GM23338 (cell line): ENCODE results near the gene PLEKHB1. TPM values are rescaled to one million over a fixed set of nuclear protein-coding genes. Genes with fewer than 3 reads are reported as not detected.

Experiments
- ATAC-seq: fragments of 200-7000 bp; cut with Tn5 transposase; 3 replicates; pipeline ENCODE4 v1.9.1; 2020
- DNase-seq: peaks from one replicate; pipeline ENCODE4 v3.0.0-alpha.2; 2015; ENCODE audit warnings: low spot score
- H2AFZ ChIP-seq: fragments of 200-600 bp; sonication (generic); 2 replicates; pipeline ENCODE4 v1.8.0; 2016; ENCODE audit warnings: antibody characterized with exemption, mild to moderate bottlenecking, moderate library complexity
- H3F3A ChIP-seq: fragments of 200-600 bp; sonication (generic); replicated peaks from 2 replicates; pipeline ENCODE4 v1.8.0; 2017; ENCODE audit warnings: antibody characterized with exemption, mixed run types, low read depth
- H3K27ac ChIP-seq: fragments of 200-600 bp; sonication (generic); 2 replicates; pipeline ENCODE4 v1.6.1; 2016; ENCODE audit warnings: low read depth
- H3K27me3 ChIP-seq: fragments of 200-600 bp; sonication (generic); 2 replicates; pipeline ENCODE4 v1.8.0; 2016; ENCODE audit warnings: mild to moderate bottlenecking, mixed run types, moderate library complexity; ENCODE audit not compliant: insufficient read depth
- H3K36me3 ChIP-seq: fragments of 200-600 bp; sonication (generic); 2 replicates; pipeline ENCODE4 v1.8.0; 2016; ENCODE audit warnings: mild to moderate bottlenecking; ENCODE audit not compliant: insufficient read depth
- H3K4me1 ChIP-seq: fragments of 200-600 bp; sonication (generic); 2 replicates; pipeline ENCODE4 v1.8.0; 2016; ENCODE audit warnings: mild to moderate bottlenecking, moderate library complexity; ENCODE audit not compliant: insufficient read depth
- H3K4me2 ChIP-seq: fragments of 200-600 bp; sonication (generic); 2 replicates; pipeline ENCODE4 v1.7.1; 2017; ENCODE audit warnings: mixed run types
- H3K4me3 ChIP-seq: fragments of 200-600 bp; sonication (generic); 2 replicates; pipeline ENCODE4 v1.6.1; 2016; ENCODE audit warnings: mixed run types
- H3K79me2 ChIP-seq: fragments of 200-600 bp; sonication (generic); replicated peaks from 2 replicates; pipeline ENCODE4 v1.8.0; 2017; ENCODE audit warnings: mild to moderate bottlenecking; ENCODE audit not compliant: insufficient read depth
- H3K9me2 ChIP-seq: fragments of 200-600 bp; sonication (generic); 2 replicates; pipeline ENCODE4 v1.8.0; 2017; ENCODE audit not compliant: insufficient read depth
- H4K20me1 ChIP-seq: fragments of 200-600 bp; sonication (generic); replicated peaks from 2 replicates; pipeline ENCODE4 v1.8.0; 2017; ENCODE audit warnings: mild to moderate bottlenecking; ENCODE audit not compliant: insufficient read depth
- H3K27ac Mint-ChIP-seq: 2 replicates; pipeline ENCODE4 v1.8.0; 2020; ENCODE audit warnings: inconsistent platforms, mild to moderate bottlenecking, moderate library complexity, mixed read lengths
- H3K27me3 Mint-ChIP-seq: 3 replicates; pipeline ENCODE4 v1.8.0; 2022; ENCODE audit warnings: low read depth, mild to moderate bottlenecking, moderate library complexity, mixed read lengths, inconsistent platforms; ENCODE audit not compliant: insufficient read depth, poor library complexity
- H3K36me3 Mint-ChIP-seq: 3 replicates; pipeline ENCODE4 v1.8.0; 2021; ENCODE audit warnings: low read depth, mild to moderate bottlenecking, inconsistent platforms, moderate library complexity, mixed read lengths
- H3K4me1 Mint-ChIP-seq: 3 replicates; pipeline ENCODE4 v1.8.0; 2020; ENCODE audit warnings: mild to moderate bottlenecking, inconsistent platforms, mixed read lengths
- H3K4me3 Mint-ChIP-seq: 3 replicates; pipeline ENCODE4 v1.8.0; 2021; ENCODE audit warnings: moderate library complexity, mild to moderate bottlenecking, inconsistent platforms, mixed read lengths
- H3K9me3 Mint-ChIP-seq: 3 replicates; pipeline ENCODE4 v1.8.0; 2020; ENCODE audit warnings: moderate library complexity, mild to moderate bottlenecking, inconsistent platforms, mixed read lengths
- CTCF ChIP-seq, 2 experiments: fragments of 200-600 bp in 1 of 2; sonication (generic) in 1 of 2; conservative IDR thresholded peaks; 2 replicates each; pipeline versions ENCODE4 v1.5.1 to v1.6.1; 2016 to 2017; ENCODE audit warnings: antibody characterized with exemption in 2 of 2, low read depth in 2 of 2, mild to moderate bottlenecking in 2 of 2, moderate library complexity in 1 of 2
- ETS1 ChIP-seq: IDR thresholded peaks from 2 replicates; pipeline ENCODE4 v1.6.1; 2016; ENCODE audit warnings: antibody characterized with exemption
- POLR2AphosphoS5 ChIP-seq: IDR thresholded peaks from 2 replicates; pipeline ENCODE4 v1.6.1; 2016; ENCODE audit warnings: antibody characterized with exemption, low read depth
- REST ChIP-seq: IDR thresholded peaks from one replicate; pipeline ENCODE4 v1.6.1; 2018; ENCODE audit warnings: antibody characterized with exemption; ENCODE audit not compliant: unreplicated experiment
- STAT1 ChIP-seq: IDR thresholded peaks from one replicate; pipeline ENCODE4 v1.6.1; 2016; ENCODE audit warnings: antibody characterized with exemption; ENCODE audit not compliant: unreplicated experiment
- ZNF331 ChIP-seq: fragments of 250-450 bp; sonication (Bioruptor Pico); IDR thresholded peaks from 2 replicates; pipeline ENCODE4 v1.5.0; 2020; ENCODE audit warnings: low read depth, mild to moderate bottlenecking, moderate library complexity
- long read RNA-seq: library from polyadenylated mRNA; unstranded; transcript quantifications from one replicate; pipeline ENCODE4 v2.0.0, GENCODE V29; 2020; ENCODE audit not compliant: unreplicated experiment
- polyA plus RNA-seq: library from polyadenylated mRNA; unstranded; fragments of >200 nt; fragmentation: Nextera tagmentation; extraction: Ambion mirVana; gene quantifications from 2 replicates; pipeline ENCODE4 v1.2.1, GENCODE V29; 2016
- total RNA-seq: library from RNA; depleted of rRNA; stranded (reverse); fragments of >200 nt; shearing (Covaris generic); gene quantifications from 2 replicates; pipeline ENCODE4 v1.2.3, GENCODE V29; 2014; rRNA removed

Gene PLEKHB1
- total RNA-seq (10.3 and 20.1 TPM in 2 replicates), polyA plus RNA-seq (20.8 and 25.8 TPM in 2 replicates)
- long read RNA-seq, transcript PLEKHB1-201 (7 exons, 2,016 nt): major isoform, 9 of 13 reads
- long read RNA-seq, partial matches to known transcripts: 0 of 13 reads
- long read RNA-seq, other reads (novel, unspliced or antisense): 0 of 13 reads

- Histone ChIP-seq H3K9me2 (no peaks in the 10 kb centered on the region), H3K27ac (0 out of 2 replicates have a peak within 1 kb of the TSS, but pooled peaks have one; percentile 6), H3K4me3 (peak within 1 kb of the TSS; percentile 89), H3K36me3 (no peaks in the 10 kb centered on the region), H3K79me2 (no peaks in the 10 kb centered on the region), H3K27me3 (peaks cover 33% of the 10 kb centered on the region), H2AFZ (peak within 1 kb of the TSS; percentile 99), H3K4me1 (peaks cover 23% of the 10 kb centered on the region), H3K4me2 (peak within 1 kb of the TSS; percentile 100), H4K20me1 (no peaks in the 10 kb centered on the region), H3F3A (peaks cover 10% of the 10 kb centered on the region)
- TF ChIP-seq CTCF (conservative IDR thresholded peaks at IDR 0.05; ENCODE audit: low read depth in 2 of 2) (no peak), ZNF331 (no peak), ETS1 (no peak), REST (no peak), POLR2AphosphoS5 (peak; percentile 70)
- Mint-ChIP-seq H3K27ac (no peak within 1 kb of the TSS), H3K4me3 (peak within 1 kb of the TSS; percentile 81), H3K4me1 (peaks cover 36% of the 10 kb centered on the region), H3K36me3 (no peaks in the 10 kb centered on the region), H3K27me3 (peaks cover 24% of the 10 kb centered on the region), H3K9me3 (no peaks in the 10 kb centered on the region)
- ATAC-seq (peak; percentile 77), DNase-seq (peak; percentile 92)
Observed at GRCh38 chr11:73645972-73646631, at the start of gene PLEKHB1. TSS of gene PLEKHB1 (plus strand) at chr11:73646581. CDS start at chr11:73646609, 28 bp downstream.

- Mint-ChIP-seq H3K27me3 (peaks cover 8% of the 10 kb centered on the region), H3K27ac (peak overlapping the region; percentile 58; the same call in 1 of the 2 replicates), H3K4me1 (peaks cover 33% of the 10 kb centered on the region), H3K36me3 (no peaks in the 10 kb centered on the region; the same call in 1 of the 3 replicates), H3K9me3 (no peaks in the 10 kb centered on the region), H3K4me3 (peak overlapping the region; percentile 89)
- ATAC-seq (peak; percentile 5), DNase-seq (peak; percentile 55)
- peak overlapping the region; percentile 55 for H3K4me3 ChIP-seq
- peaks cover 29% of the 10 kb centered on the region for H3K4me1 ChIP-seq
- H4K20me1 ChIP-seq: no peaks in the 10 kb centered on the region; the same call in 1 of the 2 replicates
- no peak overlapping the region for H2AFZ ChIP-seq
- H3K79me2 ChIP-seq: peaks cover 50% of the 10 kb centered on the region
- H3K27me3 ChIP-seq: no peaks in the 10 kb centered on the region
- no peaks in the 10 kb centered on the region for H3K9me2 ChIP-seq
- no peaks in the 10 kb centered on the region for H3F3A ChIP-seq
- peak overlapping the region; percentile 86 for H3K4me2 ChIP-seq
- H3K36me3 ChIP-seq: no peaks in the 10 kb centered on the region
- 0 out of 2 replicates have a peak overlapping the region, but pooled peaks have one; percentile 84 for H3K27ac ChIP-seq
- TF ChIP-seq POLR2AphosphoS5 (no peak), STAT1 (no peak), REST (no peak)
Observed at GRCh38 chr11:73597336-73597955, 48.9 kb upstream of the PLEKHB1 start.
